ENCODE data around the gene GRWD1. TPM values are rescaled to one million over a fixed set of nuclear protein-coding genes. Genes with fewer than 3 reads are reported as not detected.

The GRWD1 gene
- total and polyA plus RNA-seq, 2 donors (not counting 1 experiment from before 2014, with no cell fraction given) = 10.6 to 40.7 TPM

GRCh38 chr19:48455908-48456562 is 10.3 kb downstream of the GRWD1 start:
- H3K4me3 Mint-ChIP-seq = no peak overlapping the region
- intact Hi-C loops (cut with micrococcal nuclease) = no loop called here
- H3K9me3 ChIP-seq (ENCODE audit: control extremely low read depth in 1 of 3, control insufficient read depth in 2 of 3, insufficient read depth in 1 of 3, low read length in 2 of 3) = no peaks in the 10 kb centered on the region
- H3K27ac Mint-ChIP-seq = peak overlapping the region; percentile 26
- H3K36me3 ChIP-seq (replicated peaks in 1 of 2; ENCODE audit: control extremely low read depth in 1 of 2, control insufficient read depth in 1 of 2, extremely low read depth in 1 of 2, insufficient read depth in 2 of 2, low read length in 1 of 2) = peaks cover 0 to 45% of the 10 kb centered on the region in 2 experiments
- ChIA-PET CTCF (no interaction called here), POLR2A (no interaction called here)
- TF ChIP-seq EZH2 (IDR thresholded peaks at IDR 0.05; ENCODE audit: borderline replicate concordance, insufficient read depth, low read depth, low read length, poor library complexity, severe bottlenecking) = no peak
- TF ChIP-seq, protein P1, sequence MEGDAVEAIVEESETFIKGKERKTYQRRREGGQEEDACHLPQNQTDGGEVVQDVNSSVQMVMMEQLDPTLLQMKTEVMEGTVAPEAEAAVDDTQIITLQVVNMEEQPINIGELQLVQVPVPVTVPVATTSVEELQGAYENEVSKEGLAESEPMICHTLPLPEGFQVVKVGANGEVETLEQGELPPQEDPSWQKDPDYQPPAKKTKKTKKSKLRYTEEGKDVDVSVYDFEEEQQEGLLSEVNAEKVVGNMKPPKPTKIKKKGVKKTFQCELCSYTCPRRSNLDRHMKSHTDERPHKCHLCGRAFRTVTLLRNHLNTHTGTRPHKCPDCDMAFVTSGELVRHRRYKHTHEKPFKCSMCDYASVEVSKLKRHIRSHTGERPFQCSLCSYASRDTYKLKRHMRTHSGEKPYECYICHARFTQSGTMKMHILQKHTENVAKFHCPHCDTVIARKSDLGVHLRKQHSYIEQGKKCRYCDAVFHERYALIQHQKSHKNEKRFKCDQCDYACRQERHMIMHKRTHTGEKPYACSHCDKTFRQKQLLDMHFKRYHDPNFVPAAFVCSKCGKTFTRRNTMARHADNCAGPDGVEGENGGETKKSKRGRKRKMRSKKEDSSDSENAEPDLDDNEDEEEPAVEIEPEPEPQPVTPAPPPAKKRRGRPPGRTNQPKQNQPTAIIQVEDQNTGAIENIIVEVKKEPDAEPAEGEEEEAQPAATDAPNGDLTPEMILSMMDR (IDR thresholded peaks at IDR 0.05) = no peak
- H3K79me2 ChIP-seq (ENCODE audit: control insufficient read depth, insufficient read depth, low read length) = peaks cover 15% of the 10 kb centered on the region
- peaks cover 0 to 6% of the 10 kb centered on the region in 2 donors for H3K4me1 ChIP-seq (ENCODE audit: control insufficient read depth in 2 of 2, insufficient read depth in 2 of 2, low read length in 2 of 2)
- H2AFZ ChIP-seq (ENCODE audit: insufficient read depth, low read depth, low read length, poor library complexity, severe bottlenecking) = no peak overlapping the region
- H3K27me3 Mint-ChIP-seq = no peaks in the 10 kb centered on the region
- H3K4me1 Mint-ChIP-seq = peaks cover 8% of the 10 kb centered on the region
- H3K27ac ChIP-seq (ENCODE audit: low read length in 2 of 2) = no peak overlapping the region
- no peak overlapping the region for H3K4me2 ChIP-seq (replicated peaks; ENCODE audit: low read depth, low read length, poor library complexity, severe bottlenecking)
- ATAC-seq (ENCODE audit: low read depth) (no peak), DNase-seq (peak; percentile 21)
- 65% methylated on average over 9 of the region's 11 CpGs for WGBS (ENCODE audit: insufficient coverage)
- H3K27me3 ChIP-seq (replicated peaks in 1 of 4; ENCODE audit: control extremely low read depth in 1 of 4, control insufficient read depth in 3 of 4, insufficient read depth in 4 of 4, low read length in 3 of 4) = no peaks in the 10 kb centered on the region
- no peak overlapping the region for H3K4me3 ChIP-seq (ENCODE audit: control extremely low read depth in 1 of 5, extremely low read depth in 1 of 5, insufficient read depth in 1 of 5, low read depth in 2 of 5, low read length in 4 of 5)
- no peak overlapping the region for H3K9ac ChIP-seq (ENCODE audit: low read length)
- peaks cover 36% of the 10 kb centered on the region for H4K20me1 ChIP-seq (ENCODE audit: control insufficient read depth, insufficient read depth, low read length, poor library complexity, severe bottlenecking)
- no peaks in the 10 kb centered on the region for H3K9me3 Mint-ChIP-seq (ENCODE audit: insufficient read depth)

DNA sequence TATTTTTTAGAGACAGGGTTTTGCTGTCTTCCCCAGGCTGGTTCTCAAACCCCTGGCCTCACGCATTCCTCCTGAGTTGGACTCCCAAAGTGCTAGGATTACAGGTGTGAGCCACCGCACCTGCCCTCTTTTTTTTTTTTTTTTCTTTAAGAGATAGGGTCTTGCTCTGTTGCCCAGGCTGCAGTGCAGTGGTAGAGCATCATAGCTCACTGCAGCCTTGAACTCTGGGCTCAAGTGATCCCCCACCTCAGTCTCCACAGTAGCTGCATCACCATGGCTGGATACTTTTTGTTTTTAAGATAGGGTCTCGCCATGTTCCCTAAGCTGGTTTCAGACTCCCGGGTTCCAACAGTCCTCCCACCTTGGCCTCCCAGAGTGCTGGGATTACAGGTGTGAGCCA is 11.1 kb downstream of the GRWD1 start:
- Mint-ChIP-seq H3K4me1 (peaks cover 8% of the 10 kb centered on the region), H3K9me3 (ENCODE audit: insufficient read depth) (no peaks in the 10 kb centered on the region), H3K4me3 (no peak overlapping the region), H3K27me3 (no peaks in the 10 kb centered on the region), H3K27ac (no peak overlapping the region)
- H3K9me3 ChIP-seq (ENCODE audit: control extremely low read depth in 1 of 3, control insufficient read depth in 2 of 3, insufficient read depth in 1 of 3, low read length in 2 of 3) = no peaks in the 10 kb centered on the region
- no peak overlapping the region for H2AFZ ChIP-seq (ENCODE audit: insufficient read depth, low read depth, low read length, poor library complexity, severe bottlenecking)
- TF ChIP-seq, protein P1 (IDR thresholded peaks at IDR 0.05) = no peak
- TF ChIP-seq EZH2 (IDR thresholded peaks at IDR 0.05; ENCODE audit: borderline replicate concordance, insufficient read depth, low read depth, low read length, poor library complexity, severe bottlenecking) = no peak
- peaks cover 0 to 6% of the 10 kb centered on the region in 2 donors for H3K4me1 ChIP-seq (ENCODE audit: control insufficient read depth in 2 of 2, insufficient read depth in 2 of 2, low read length in 2 of 2)
- no peak for ATAC-seq (ENCODE audit: low read depth)
- H3K27ac ChIP-seq (ENCODE audit: low read length in 2 of 2) = no peak overlapping the region
- H3K9ac ChIP-seq (ENCODE audit: low read length) = no peak overlapping the region
- whole genome bisulfite sequencing (ENCODE audit: insufficient coverage) = 100% methylated on average over 2 of the region's 4 CpGs
- intact Hi-C loops (cut with micrococcal nuclease) = no loop called here
- peaks cover 28% of the 10 kb centered on the region for H4K20me1 ChIP-seq (ENCODE audit: control insufficient read depth, insufficient read depth, low read length, poor library complexity, severe bottlenecking)
- no peak overlapping the region for H3K4me3 ChIP-seq (ENCODE audit: control extremely low read depth in 1 of 5, extremely low read depth in 1 of 5, insufficient read depth in 1 of 5, low read depth in 2 of 5, low read length in 4 of 5)
- ChIA-PET CTCF (interaction anchor here (0.5 kb wide), 1 partner anchor 949 kb away, joined by 3 read pairs; no protein-coding TSS in a partner anchor), POLR2A (interaction anchor here (0.7 kb wide), 1 partner anchor 14 kb away, joined by 5 read pairs; no protein-coding TSS in a partner anchor)
- peaks cover 11% of the 10 kb centered on the region for H3K79me2 ChIP-seq (ENCODE audit: control insufficient read depth, insufficient read depth, low read length)
- H3K36me3 ChIP-seq (replicated peaks in 1 of 2; ENCODE audit: control extremely low read depth in 1 of 2, control insufficient read depth in 1 of 2, extremely low read depth in 1 of 2, insufficient read depth in 2 of 2, low read length in 1 of 2) = peaks cover 0 to 37% of the 10 kb centered on the region in 2 experiments
- H3K27me3 ChIP-seq (replicated peaks in 1 of 4; ENCODE audit: control extremely low read depth in 1 of 4, control insufficient read depth in 3 of 4, insufficient read depth in 4 of 4, low read length in 3 of 4) = no peaks in the 10 kb centered on the region
- no peak overlapping the region for H3K4me2 ChIP-seq (replicated peaks; ENCODE audit: low read depth, low read length, poor library complexity, severe bottlenecking)
- no peak for DNase-seq

All from B cell (primary cell).